HepG2 (cell line): ENCODE data around the gene FGFR3. TPM values are rescaled to one million over a fixed set of nuclear protein-coding genes. Genes with fewer than 3 reads are reported as not detected.
A peak's percentile ranks its signal among the peaks of the same experiment; 100 is the strongest.

Experiments used
- PAF1 ChIP-seq: IDR thresholded peaks from 2 replicates; pipeline ENCODE4 v1.6.1; 2016; ENCODE audit warnings: missing genetic modification reagents, missing compliant biosample characterization
- SOX5 ChIP-seq: IDR thresholded peaks from 2 replicates; pipeline ENCODE4 v1.6.1; 2016; ENCODE audit warnings: borderline replicate concordance
- SOX6 ChIP-seq, 2 experiments: fragments of 450-650 bp in 1 of 2; sonication (generic) in 1 of 2; formaldehyde crosslinking in 1 of 2; IDR thresholded peaks; 2 replicates each; pipeline versions ENCODE4 v1.4.0 to v1.6.1; 2017 to 2020; ENCODE audit warnings: antibody characterized with exemption in 1 of 2, mild to moderate bottlenecking in 1 of 2, missing genetic modification reagents in 1 of 2
- SYNCRIP ChIP-seq: fragments of 200-400 bp; formaldehyde crosslinking; IDR thresholded peaks from 2 replicates; pipeline ENCODE4 v1.6.1; 2018; ENCODE audit warnings: mild to moderate bottlenecking, low read depth, low read length; ENCODE audit not compliant: insufficient read depth
- TRIM24 ChIP-seq: sonication (generic); formaldehyde crosslinking; IDR thresholded peaks from 2 replicates; pipeline ENCODE4 v1.8.0; 2022; ENCODE audit warnings: mild to moderate bottlenecking, missing genetic modification reagents
- ZKSCAN5 ChIP-seq: sonication (generic); formaldehyde crosslinking; IDR thresholded peaks from 2 replicates; pipeline ENCODE4 v1.5.1; 2020; ENCODE audit warnings: mild to moderate bottlenecking, missing genetic modification reagents
- ZNF510 ChIP-seq: sonication (generic); formaldehyde crosslinking; IDR thresholded peaks from 2 replicates; pipeline ENCODE4 v1.4.0; 2020; ENCODE audit warnings: low read depth, mild to moderate bottlenecking, missing genetic modification reagents
- ZNF563 ChIP-seq: sonication (generic); formaldehyde crosslinking; IDR thresholded peaks from 2 replicates; pipeline ENCODE4 v1.8.0; 2022; ENCODE audit warnings: mild to moderate bottlenecking, moderate library complexity, missing genetic modification reagents
- ZNF607 ChIP-seq: sonication (generic); formaldehyde crosslinking; IDR thresholded peaks from 2 replicates; pipeline ENCODE4 v1.5.1; 2020; ENCODE audit warnings: missing genetic modification reagents, mild to moderate bottlenecking, borderline replicate concordance
- polyA plus RNA-seq, 8 experiments: library from polyadenylated mRNA; depleted of rRNA in 3 of 8; stranded (reverse) in 7 of 8; unstranded in 1 of 8; fragments of >200 nt; fragmentation: Illumina TruSeq in 4 of 8; extraction: Trizol in 4 of 8; gene quantifications; 2 replicates each; pipeline versions ENCODE4 v1.2.1 to v1.2.3, GENCODE V29; 2011 to 2016; ENCODE audit warnings: low read depth in 4 of 8, missing spikeins in 1 of 8, mixed read lengths in 1 of 8; ENCODE audit not compliant: insufficient read depth in 1 of 8
- total RNA-seq, 5 experiments: library from RNA; depleted of rRNA; stranded (reverse); fragments of >200 nt; fragmentation: Illumina TruSeq; extraction: Trizol; gene quantifications; 2 replicates each; pipeline ENCODE4 v1.2.3, GENCODE V29; 2016; ENCODE audit warnings: low read depth in 1 of 5
- TF ChIP-seq, protein P1 (sequence below): sonication (generic); formaldehyde crosslinking; IDR thresholded peaks from 2 replicates; pipeline ENCODE4 v1.5.0; 2020; ENCODE audit warnings: mild to moderate bottlenecking, missing genetic modification reagents, borderline replicate concordance
- TF ChIP-seq, protein P2 (sequence below): sonication (generic); formaldehyde crosslinking; IDR thresholded peaks from 2 replicates; pipeline ENCODE4 v1.8.1; 2023; ENCODE audit warnings: mild to moderate bottlenecking, missing genetic modification reagents
- TF ChIP-seq, protein P3 (sequence below): IDR thresholded peaks from 2 replicates; pipeline ENCODE4 v1.6.1; 2016; ENCODE audit warnings: missing compliant biosample characterization, missing genetic modification reagents, borderline replicate concordance
- TF ChIP-seq, protein P4 (sequence below): sonication (generic); formaldehyde crosslinking; conservative IDR thresholded peaks from 2 replicates; pipeline ENCODE4 v1.4.0; 2020; ENCODE audit warnings: missing genetic modification reagents
- TF ChIP-seq, protein P5 (sequence below): sonication (generic); formaldehyde crosslinking; IDR thresholded peaks from 2 replicates; pipeline ENCODE4 v1.4.0; 2020; ENCODE audit warnings: mild to moderate bottlenecking, missing genetic modification reagents
- TF ChIP-seq, protein P6 (sequence below): sonication (generic); formaldehyde crosslinking; IDR thresholded peaks from 2 replicates; pipeline ENCODE4 v1.4.0; 2020; ENCODE audit warnings: missing genetic modification reagents, mild to moderate bottlenecking, borderline replicate concordance

The FGFR3 gene
- total and polyA plus RNA-seq, 2 of the 13 experiments (the other 11 are each of a cell fraction or from before 2014, with no cell fraction given): 103 to 109 TPM

DNA sequence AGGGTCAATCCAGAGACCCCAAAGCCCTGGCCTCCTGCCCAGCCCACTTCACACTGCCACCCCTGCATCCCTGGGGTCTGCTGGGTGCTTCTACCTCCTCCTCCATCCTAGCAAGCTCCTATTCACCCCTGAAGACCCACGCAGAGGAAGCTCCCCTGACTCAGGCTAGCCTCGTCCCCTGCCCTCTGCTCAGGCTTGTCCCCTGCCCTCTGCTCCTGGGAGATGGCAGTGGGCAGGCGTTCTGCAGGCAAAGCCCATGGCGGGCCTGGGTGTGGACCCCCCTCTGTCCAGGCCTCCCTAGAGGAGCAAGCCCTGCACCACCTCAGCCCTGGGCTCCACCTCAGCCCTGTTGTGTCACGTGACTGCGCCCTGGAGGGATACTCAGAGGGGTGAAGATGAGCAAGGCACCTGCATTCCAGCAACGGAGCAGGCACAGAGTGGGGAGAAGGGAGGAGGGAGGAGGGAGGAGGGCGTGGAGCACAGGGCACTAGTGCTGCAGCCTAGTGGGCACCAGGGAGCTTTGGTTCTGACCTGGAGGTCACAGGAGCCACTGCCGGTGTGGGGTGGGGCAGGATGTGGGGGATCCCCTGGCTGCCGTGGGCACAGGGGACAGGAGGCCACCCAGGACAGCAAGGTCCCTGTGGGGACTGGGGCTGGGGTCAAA lies 27.6 kb upstream of the FGFR3 start (continued):
- TF ChIP-seq PAF1 (CRISPR knock-in tag) (no peak), ZNF510 (no peak), ZNF563 (CRISPR knock-in tag) (no peak), ZKSCAN5 (CRISPR knock-in tag) (no peak), SYNCRIP (no peak), SOX5 (CRISPR knock-in tag) (no peak), ZNF607 (no peak), TRIM24 (CRISPR knock-in tag) (no peak), SOX6 (IDR thresholded peaks at IDR 0.05) (no peak), SOX6 (CRISPR knock-in tag; IDR thresholded peaks at IDR 0.05) (no peak)
- TF ChIP-seq, protein P1, sequence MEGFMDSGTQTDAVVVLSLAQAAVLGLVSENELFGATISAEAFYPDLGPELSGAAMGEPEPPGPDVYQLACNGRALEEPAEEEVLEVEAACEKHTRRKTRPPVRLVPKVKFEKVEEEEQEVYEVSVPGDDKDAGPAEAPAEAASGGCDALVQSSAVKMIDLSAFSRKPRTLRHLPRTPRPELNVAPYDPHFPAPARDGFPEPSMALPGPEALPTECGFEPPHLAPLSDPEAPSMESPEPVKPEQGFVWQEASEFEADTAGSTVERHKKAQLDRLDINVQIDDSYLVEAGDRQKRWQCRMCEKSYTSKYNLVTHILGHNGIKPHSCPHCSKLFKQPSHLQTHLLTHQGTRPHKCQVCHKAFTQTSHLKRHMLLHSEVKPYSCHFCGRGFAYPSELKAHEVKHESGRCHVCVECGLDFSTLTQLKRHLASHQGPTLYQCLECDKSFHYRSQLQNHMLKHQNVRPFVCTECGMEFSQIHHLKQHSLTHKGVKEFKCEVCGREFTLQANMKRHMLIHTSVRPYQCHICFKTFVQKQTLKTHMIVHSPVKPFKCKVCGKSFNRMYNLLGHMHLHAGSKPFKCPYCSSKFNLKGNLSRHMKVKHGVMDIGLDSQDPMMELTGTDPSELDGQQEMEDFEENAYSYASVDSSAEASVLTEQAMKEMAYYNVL: no peak
- TF ChIP-seq, protein P2, sequence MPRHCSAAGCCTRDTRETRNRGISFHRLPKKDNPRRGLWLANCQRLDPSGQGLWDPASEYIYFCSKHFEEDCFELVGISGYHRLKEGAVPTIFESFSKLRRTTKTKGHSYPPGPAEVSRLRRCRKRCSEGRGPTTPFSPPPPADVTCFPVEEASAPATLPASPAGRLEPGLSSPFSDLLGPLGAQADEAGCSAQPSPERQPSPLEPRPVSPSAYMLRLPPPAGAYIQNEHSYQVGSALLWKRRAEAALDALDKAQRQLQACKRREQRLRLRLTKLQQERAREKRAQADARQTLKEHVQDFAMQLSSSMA (CRISPR knock-in tag): no peak
- TF ChIP-seq, protein P3, sequence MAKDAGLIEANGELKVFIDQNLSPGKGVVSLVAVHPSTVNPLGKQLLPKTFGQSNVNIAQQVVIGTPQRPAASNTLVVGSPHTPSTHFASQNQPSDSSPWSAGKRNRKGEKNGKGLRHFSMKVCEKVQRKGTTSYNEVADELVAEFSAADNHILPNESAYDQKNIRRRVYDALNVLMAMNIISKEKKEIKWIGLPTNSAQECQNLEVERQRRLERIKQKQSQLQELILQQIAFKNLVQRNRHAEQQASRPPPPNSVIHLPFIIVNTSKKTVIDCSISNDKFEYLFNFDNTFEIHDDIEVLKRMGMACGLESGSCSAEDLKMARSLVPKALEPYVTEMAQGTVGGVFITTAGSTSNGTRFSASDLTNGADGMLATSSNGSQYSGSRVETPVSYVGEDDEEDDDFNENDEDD (CRISPR knock-in tag): 0 out of 2 replicates have a peak, but pooled peaks have one; percentile 45
- TF ChIP-seq, protein P4, sequence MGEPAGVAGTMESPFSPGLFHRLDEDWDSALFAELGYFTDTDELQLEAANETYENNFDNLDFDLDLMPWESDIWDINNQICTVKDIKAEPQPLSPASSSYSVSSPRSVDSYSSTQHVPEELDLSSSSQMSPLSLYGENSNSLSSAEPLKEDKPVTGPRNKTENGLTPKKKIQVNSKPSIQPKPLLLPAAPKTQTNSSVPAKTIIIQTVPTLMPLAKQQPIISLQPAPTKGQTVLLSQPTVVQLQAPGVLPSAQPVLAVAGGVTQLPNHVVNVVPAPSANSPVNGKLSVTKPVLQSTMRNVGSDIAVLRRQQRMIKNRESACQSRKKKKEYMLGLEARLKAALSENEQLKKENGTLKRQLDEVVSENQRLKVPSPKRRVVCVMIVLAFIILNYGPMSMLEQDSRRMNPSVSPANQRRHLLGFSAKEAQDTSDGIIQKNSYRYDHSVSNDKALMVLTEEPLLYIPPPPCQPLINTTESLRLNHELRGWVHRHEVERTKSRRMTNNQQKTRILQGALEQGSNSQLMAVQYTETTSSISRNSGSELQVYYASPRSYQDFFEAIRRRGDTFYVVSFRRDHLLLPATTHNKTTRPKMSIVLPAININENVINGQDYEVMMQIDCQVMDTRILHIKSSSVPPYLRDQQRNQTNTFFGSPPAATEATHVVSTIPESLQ (CRISPR knock-in tag): no peak
- TF ChIP-seq, protein P5, sequence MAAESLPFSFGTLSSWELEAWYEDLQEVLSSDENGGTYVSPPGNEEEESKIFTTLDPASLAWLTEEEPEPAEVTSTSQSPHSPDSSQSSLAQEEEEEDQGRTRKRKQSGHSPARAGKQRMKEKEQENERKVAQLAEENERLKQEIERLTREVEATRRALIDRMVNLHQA (CRISPR knock-in tag): no peak
- TF ChIP-seq, protein P6, sequence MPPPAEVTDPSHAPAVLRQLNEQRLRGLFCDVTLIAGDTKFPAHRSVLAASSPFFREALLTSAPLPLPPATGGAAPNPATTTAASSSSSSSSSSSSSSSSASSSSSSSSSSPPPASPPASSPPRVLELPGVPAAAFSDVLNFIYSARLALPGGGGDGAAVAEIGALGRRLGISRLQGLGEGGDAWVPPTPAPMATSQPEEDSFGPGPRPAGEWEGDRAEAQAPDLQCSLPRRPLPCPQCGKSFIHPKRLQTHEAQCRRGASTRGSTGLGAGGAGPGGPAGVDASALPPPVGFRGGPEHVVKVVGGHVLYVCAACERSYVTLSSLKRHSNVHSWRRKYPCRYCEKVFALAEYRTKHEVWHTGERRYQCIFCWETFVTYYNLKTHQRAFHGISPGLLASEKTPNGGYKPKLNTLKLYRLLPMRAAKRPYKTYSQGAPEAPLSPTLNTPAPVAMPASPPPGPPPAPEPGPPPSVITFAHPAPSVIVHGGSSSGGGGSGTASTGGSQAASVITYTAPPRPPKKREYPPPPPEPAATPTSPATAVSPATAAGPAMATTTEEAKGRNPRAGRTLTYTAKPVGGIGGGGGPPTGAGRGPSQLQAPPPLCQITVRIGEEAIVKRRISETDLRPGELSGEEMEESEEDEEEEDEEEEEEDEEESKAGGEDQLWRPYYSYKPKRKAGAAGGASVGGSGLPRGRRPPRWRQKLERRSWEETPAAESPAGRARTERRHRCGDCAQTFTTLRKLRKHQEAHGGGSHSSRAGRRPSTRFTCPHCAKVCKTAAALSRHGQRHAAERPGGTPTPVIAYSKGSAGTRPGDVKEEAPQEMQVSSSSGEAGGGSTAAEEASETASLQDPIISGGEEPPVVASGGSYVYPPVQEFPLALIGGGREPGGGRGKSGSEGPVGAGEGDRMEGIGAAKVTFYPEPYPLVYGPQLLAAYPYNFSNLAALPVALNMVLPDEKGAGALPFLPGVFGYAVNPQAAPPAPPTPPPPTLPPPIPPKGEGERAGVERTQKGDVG (CRISPR knock-in tag): no peak; the same call in 1 of the 2 replicates
